DMS53 treated with DMSO at 0.1 percent for 48 hours (cell line): Measurements from ENCODE around the gene MYO3A.

Source experiments
- DNase-seq: peaks from one replicate; lab custom pipeline; 2025; ENCODE audit not compliant: unreplicated experiment; lab: John Stamatoyannopoulos, UW

MYO3A gene, protein sequence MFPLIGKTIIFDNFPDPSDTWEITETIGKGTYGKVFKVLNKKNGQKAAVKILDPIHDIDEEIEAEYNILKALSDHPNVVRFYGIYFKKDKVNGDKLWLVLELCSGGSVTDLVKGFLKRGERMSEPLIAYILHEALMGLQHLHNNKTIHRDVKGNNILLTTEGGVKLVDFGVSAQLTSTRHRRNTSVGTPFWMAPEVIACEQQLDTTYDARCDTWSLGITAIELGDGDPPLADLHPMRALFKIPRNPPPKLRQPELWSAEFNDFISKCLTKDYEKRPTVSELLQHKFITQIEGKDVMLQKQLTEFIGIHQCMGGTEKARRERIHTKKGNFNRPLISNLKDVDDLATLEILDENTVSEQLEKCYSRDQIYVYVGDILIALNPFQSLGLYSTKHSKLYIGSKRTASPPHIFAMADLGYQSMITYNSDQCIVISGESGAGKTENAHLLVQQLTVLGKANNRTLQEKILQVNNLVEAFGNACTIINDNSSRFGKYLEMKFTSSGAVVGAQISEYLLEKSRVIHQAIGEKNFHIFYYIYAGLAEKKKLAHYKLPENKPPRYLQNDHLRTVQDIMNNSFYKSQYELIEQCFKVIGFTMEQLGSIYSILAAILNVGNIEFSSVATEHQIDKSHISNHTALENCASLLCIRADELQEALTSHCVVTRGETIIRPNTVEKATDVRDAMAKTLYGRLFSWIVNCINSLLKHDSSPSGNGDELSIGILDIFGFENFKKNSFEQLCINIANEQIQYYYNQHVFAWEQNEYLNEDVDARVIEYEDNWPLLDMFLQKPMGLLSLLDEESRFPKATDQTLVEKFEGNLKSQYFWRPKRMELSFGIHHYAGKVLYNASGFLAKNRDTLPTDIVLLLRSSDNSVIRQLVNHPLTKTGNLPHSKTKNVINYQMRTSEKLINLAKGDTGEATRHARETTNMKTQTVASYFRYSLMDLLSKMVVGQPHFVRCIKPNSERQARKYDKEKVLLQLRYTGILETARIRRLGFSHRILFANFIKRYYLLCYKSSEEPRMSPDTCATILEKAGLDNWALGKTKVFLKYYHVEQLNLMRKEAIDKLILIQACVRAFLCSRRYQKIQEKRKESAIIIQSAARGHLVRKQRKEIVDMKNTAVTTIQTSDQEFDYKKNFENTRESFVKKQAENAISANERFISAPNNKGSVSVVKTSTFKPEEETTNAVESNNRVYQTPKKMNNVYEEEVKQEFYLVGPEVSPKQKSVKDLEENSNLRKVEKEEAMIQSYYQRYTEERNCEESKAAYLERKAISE (N-terminal part only)

DNA sequence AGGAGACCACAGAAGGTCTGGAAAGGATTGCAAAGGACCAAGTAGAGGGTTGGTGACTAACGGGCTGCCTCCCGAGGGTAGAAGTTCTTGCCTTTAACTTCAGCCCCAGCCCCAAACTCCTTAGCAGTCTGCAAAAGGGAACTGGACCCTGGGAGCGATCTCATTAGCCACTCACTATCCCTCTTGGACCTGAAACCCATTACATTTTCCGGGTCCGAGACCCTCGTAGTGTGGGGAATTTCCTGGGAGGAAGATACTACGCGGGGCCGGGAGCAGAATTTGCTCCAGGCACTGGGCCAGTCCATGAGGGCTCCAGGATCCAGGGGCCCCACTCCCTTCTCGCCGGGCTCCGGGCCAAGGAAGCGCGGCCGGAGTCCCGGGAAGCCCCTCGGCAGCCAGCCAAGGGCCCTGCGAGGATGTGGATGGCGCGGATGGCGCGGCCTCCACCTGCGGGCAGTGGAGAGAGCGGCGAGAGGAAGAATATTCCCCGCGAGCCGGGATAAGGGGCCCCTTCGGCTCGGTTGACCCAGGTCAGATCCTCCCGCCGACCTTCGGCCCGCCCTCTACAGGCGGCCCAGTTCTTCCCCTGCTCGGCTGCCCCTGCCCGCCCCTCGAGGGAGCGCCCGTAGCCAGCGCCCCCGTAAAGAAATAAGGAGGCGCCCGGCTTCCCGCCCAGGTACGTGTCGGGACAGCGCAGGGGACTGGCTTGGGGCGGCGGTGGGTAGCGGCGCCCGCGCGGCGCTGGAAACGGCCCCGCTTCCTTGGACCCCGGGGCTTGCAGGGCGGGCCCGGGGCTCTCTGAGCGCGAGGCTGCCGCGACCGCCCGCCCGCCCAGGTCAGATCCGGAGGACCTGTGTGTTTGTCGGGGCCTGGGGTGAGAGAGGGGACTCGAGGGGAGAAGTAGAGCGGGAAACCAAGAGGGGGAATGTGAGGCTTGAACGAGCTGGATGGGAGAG lies at the start of gene MYO3A:
Gene MYO3A, plus strand, starts transcription at position 577 of the 956 bp plus-strand sequence. CDS start 17,882 bp downstream, outside the sequence.
- no peak for DNase-seq

DNA sequence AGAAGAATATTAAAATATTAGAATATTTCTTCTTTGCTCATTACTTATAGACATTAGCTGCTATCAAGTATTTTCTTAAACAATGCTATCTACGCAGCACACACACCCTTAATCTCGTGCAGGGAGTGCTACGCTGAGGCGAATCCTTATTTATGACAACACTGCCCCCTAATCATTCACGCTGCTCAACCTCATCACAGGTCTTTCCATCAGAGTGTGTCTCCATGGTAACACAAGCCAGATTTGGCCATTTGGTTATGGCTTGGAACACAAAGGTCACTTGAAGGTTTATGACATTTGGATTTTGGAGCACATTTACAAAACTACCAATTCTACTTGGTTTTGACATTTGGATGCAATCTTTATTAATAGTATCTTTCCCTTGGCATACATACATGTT lies 45.4 kb upstream of the MYO3A start:
- no peak for DNase-seq

DNA sequence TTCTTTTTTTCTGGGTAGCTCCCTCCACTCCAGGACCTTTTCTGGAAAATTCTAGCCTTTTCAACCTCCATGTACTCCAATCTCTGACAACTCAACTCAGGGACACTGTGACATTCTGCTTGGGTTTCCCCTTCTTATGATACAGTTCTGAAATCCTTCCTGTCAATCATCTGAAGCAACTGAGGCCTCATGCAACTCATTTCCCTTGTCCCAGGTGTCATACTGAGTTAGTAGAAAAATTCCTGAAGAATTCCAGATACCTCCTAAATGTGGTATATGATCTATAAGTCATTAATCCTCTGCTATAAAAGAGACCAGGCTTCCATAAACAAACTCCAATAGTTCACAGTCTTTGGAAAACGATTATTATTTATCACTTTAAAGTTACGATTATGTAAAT lies 43.0 kb upstream of the MYO3A start:
- DNase-seq: no peak

DNA sequence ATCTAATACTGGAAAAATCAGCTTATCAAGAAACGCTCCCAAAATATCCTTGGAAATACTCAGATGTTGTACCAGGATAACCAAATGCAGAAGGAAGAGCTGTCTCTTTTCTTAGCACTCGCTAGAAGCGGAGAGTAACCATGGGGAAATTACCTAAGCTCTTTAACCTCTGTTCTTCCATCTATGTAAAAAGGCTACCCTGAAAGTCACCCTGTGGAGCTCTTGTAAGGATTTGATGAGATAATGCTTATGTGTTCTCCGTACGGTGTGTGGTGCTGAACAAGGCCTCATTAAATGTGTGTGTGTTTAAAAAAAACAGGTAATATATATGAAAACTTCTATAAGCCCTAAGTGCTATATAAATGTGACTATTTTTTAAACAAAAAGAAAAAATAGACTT lies 38.2 kb upstream of the MYO3A start:
- DNase-seq: no peak

DNA sequence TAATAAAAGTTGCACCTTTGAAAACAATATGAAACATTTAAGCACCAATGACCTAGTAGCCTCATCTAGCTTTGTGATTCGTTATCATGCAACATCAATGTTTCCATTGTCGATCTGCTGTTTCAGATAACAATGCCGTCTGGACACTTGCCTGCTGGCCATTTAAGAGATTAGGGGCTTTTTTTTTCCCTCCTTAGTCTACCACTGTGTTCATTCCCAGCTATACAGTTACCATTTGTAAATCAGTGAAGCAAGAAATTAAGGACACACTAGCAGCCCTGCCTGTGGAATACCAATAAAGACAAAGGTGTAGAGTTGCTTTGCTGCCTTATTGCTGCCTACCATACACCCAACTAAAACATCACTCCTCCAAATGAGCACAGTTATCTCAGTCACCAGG lies 37.6 kb upstream of the MYO3A start:
- DNase-seq: no peak

DNA sequence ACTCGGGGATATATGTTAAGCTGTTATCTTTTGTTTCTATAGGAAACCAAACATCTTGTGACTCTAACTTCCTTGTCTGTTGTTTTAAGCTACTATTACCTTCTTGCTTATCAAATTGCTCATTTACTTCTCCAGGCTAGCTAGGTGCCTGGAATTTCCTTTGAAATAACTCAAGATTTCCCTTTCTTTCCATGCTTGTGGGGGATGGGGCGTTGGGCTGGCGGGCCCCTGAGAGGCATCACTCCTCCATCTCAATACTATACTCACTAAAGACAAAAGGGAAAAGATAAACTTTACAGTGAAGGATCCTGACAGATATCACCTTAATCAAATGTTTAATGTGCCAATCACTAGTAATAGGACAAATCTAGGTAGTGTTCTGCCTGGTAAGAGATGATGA lies 34.7 kb upstream of the MYO3A start:
- DNase-seq: no peak

DNA sequence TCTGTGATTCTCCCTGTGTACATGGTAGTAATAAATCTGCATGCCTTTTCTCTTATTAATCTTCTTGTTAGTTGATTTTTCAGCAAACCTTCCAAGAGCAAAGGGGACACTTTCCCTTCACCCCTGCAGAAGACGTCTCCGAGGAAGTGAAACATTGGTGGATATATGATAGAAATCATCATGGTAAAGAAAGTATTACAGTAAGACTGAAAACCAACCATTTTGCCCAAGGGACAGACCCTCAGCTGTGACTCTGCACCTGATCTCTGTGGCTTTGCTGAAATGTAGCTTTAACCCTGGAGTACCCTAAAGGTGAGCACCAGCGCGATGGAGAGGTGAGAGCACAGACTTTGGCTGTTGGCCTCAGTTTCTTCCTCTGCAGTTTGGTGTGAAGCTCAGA lies 32.8 kb upstream of the MYO3A start:
- DNase-seq: no peak

DNA sequence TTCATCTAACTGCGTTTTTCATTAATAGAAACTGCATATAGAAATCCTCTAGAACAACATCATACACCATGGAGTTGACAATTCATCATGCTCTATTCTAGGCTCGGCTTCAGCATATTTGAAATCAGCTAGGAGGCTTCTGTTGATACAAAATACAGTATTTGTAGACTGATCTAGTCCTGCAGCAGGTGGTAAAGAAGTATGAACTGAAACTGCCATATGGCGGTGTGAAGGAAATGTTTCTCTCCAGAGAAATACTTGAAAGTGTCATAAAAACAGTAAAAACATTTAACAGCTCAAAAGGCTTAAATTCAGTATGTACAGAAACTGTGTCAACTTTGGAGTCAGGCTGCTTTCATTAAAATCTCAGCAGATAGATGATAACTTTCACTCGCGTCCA lies 32.0 kb upstream of the MYO3A start:
- no peak for DNase-seq

DNA sequence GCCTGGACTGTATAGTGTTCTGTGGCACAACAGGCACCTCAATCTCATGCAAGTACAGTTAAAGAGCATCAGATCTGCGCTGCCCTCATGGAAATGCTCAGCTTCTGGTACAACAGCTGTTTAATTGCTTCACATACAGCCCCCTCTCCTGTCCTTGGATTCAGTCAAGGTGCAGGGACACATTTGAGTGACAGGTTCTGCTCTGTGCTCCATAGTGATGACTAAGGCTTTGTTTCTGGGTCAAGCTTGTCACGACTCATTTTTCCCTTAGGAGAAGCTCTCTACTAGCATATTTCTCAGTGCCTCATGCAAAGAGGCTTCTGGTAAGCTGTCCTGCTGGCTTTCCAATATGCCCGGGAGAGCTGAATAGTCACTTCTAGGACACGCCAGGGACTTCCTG lies 26.8 kb upstream of the MYO3A start:
- DNase-seq: no peak

DNA sequence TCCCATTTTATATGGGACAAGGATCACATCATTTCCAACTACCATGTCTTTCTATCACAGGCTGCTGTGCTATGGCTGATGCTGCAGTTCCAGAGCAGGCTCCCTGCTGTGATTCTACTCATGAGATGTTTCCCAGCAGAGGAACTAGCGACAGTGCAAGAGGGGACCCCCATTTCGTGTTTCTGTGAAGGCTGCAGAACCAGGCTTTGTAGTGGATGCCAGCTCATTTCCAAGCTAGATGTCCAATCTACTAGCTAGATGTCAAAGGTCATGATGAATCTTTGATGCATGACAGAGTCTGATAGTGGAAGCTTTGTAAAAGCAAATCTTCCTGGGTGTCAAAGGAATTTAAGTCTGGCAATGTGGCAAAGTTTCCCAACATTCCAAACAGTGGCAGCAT lies 21.2 kb upstream of the MYO3A start:
- no peak for DNase-seq

DNA sequence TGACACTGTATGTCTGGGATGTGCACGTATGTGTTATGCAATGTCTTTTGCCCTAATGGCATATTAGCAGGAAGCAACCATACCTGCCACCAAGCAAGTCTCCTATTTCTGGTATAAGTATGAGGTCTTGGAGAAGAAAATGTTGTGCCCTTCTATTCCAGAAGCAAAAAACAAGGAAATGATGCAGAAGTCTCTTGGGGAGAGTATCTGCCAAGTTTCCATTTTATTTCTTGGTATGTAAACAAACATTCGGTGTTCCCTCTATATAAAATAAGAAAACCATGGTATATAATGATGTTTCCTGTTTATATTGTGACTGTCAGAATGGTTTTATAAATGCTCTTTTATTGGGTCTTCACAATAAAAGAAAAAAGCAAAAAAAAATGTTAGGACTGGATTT lies 19.3 kb upstream of the MYO3A start:
- no peak for DNase-seq

DNA sequence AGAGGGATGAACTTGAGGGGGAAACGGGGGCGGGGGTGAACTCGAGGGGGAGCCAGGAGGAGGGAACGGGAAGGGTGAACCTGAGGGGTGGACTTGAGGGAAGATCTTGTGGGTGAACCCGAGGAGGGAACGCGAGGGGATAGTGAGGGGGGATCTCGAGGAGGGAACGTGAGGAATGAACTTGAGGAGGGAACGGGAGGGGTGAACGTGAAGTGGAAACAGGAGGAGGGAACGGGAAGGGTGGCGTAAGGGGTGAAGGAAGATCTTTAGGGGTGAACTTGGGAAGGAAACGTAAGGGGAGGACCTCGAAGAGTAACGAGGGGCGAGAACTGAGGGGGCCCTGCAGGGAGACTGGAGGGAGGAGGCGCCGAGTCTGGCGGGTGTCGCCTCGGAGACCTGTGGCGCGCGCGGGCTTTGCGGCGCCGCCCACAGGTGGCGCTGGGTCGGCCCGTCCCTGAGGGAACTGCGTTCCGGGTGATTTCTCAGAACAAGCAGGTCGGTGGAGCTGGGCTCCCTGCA lies 651 bp downstream of the MYO3A start:
- DNase-seq: no peak

DNA sequence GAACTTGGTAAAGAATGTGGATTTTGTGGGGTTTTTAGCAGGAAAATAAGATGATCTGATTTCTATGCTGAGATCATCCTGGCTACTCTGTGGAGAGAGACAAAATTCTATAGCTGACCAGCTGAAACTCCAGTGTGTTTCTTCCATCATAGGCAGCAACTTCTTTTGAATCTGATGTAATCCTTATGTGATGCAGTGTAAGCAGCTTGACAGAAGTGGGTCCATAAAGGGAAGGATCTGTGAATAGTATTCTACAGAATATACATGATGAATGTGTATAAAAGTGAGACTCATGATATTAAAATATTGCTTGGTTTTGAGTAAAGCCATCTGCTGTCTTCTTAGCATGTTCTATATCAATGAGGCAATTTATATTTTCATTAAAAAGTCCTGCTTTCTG lies 4.4 kb downstream of the MYO3A start:
- DNase-seq: no peak

DNA sequence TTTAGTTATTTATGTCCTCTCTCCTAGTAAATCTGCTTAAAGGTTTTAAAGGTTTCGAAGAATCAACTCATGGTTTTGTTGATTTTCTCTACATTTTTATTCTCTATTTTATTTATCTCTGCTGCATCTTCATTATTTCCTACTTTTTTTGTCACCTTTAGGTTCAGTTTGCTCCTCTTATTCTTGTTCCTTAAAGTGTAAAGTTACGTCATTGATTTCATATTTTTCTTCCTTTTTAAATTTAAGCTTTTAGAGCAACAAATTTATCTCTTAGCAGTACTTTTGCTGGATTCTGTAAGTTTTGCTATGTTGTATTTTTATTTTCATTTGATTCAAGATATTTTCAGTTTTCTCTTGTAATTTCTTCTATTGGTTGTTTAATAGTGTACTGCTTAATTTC lies 10.7 kb downstream of the MYO3A start:
- DNase-seq: no peak

DNA sequence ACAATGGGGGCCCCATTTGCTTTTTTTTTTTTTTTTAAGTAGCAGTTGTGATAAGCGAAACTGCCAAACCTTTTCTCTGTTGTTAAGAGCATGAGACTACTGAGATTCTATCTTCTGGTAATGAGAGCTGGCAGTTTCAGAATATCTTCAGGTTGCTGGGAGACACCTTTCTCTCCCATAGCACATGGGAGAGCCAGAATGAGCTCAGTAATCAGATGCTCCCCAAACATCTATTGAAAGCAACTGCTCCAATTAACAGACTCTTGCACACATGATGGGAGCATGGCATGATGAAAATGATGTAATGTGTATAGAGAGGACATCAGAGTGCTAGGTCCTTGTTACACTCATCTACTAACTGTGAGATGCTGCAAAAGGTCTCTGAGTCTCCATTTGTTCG lies 18.8 kb downstream of the MYO3A start:
- no peak for DNase-seq

DNA sequence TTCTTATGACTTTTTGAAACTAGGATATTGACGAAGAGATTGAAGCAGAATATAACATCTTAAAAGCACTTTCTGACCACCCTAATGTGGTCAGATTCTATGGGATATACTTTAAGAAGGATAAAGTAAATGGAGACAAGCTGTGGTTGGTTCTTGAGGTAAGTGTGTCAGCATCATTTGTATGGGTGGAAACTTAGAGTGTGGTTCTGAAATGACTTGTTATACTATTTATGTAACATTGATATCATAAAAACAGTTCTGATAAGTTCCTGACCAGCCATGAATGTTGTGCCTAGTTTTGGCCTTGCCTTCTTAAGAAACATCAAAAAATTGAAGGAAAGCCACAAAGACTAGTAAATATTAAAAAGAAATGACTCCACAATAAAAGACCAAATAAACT lies 20.8 kb downstream of the MYO3A start:
- no peak for DNase-seq

DNA sequence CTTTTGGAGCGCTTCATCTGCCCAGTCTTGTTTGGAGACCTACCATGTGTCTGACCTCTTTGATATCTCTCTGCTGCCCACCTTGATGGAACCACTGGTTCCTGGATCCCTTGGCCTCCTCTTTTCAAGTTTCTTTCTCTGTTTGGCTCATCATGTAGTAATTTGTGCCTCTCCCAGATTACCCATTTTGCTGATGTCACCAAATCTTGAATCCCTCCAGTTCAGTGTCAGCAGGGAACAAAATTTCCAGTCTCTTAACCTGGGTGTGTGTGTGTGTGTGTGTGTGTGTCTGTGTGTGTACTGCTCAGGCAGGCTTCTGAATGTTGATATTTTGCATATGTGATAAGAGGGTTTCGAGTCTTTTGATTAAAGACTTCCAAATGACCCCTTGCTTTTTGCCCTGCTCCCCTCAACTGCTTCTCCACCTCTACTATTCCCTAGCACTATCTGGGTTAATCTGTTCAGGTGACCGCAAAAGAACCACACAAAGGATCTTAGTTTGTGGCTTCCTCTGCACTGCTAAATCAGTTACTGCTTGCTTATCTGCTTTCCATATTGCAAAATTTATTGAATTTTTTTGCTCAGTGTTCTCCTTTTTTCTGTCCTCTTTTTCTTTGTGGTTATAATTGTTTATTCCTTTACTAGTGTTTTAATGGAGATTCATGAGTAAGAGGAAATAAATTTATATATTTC lies 25.7 kb downstream of the MYO3A start:
- DNase-seq: no peak

DNA sequence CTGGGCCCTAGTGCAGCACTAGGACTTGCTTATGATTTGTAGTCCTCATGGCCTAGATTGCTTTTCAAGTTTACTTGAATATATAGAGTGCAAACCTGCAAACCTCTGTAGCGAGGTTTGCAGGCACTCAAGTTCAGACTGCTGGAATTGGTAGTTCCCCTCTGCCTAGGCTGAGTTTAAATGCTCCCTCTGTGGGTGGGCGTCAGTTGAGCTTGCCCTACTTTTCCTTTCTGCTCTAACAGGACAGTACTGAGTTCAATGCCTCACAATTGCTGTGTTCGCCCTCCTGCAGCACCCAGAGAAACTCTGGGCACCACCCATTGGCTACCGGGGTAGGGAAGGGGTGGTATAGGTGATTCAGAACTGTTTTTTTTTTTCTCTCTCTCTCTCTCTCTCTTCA lies 31.6 kb downstream of the MYO3A start:
- no peak for DNase-seq

DNA sequence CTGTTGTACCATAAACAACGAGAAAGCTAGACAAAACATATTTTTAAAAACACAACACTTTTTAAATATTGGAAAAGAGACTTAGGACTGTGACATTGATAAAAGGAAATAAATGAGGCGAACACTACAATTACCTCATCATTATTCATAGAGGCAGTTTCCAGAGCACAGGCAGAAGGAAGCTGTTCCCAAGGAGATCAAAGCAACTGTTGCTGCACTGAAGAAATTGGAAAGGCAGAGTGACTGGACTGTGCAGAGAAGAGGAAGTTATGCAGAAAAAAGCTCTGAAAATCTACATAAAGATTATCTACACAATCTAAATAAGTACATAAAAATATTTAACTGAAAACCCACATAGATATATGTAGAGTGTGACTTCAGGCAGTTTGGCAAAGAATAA lies 32.8 kb downstream of the MYO3A start:
- no peak for DNase-seq

DNA sequence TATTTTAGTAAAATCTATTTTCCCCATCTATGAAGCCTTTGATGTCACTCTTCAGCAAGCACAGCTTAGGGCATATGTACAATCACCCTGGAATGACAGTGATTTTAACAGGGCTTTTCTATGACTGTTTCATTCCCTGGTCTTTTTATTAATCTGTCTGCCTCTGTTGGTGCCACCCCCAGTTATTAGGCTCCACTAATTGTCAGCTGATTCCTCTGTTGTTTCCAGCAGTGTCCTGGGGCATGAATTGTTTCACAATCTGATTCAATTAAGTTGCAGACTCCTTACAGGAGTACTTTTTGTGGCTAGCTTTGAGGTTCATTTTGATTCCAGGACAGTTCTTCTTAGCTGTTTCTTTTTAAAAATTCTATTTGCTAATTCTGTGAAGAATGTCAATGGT lies 38.6 kb downstream of the MYO3A start:
- DNase-seq: no peak
